HG03064 (cell line): ENCODE results near the gene TMEM151A.
A peak's percentile ranks its signal among the peaks of the same experiment; 100 is the strongest.
"Not testable (repeated sequence)": the region's sequence is repeated elsewhere in the genome, so short reads cannot be mapped to it uniquely, and the experiment has no call there.

Source experiments
- ATAC-seq: cut with Tn5 transposase; IDR thresholded peaks from one replicate; pipeline ENCODE4 v1.9.1; 2021; ENCODE audit warnings: low read depth; ENCODE audit not compliant: unreplicated experiment

The TMEM151A gene

GRCh38 chr11:66297610-66298009 lies 5.9 kb downstream of the TMEM151A start:
- no peak for ATAC-seq

- no peak for ATAC-seq
These were observed 7.5 kb downstream of the TMEM151A start for GRCh38 chr11:66299186-66299585.

GRCh38 chr11:66302656-66303055 lies 11.0 kb downstream of the TMEM151A start:
- ATAC-seq, result no peak

- no peak for ATAC-seq
These were observed 17.8 kb downstream of the TMEM151A start for GRCh38 chr11:66309475-66309874.

GRCh38 chr11:66310324-66310723 lies 18.6 kb downstream of the TMEM151A start:
- ATAC-seq, result no peak

GRCh38 chr11:66310803-66311440 lies 19.2 kb downstream of the TMEM151A start:
- not testable (repeated sequence) for ATAC-seq

- no peak for ATAC-seq
These were observed 19.8 kb downstream of the TMEM151A start for GRCh38 chr11:66311470-66311964.

GRCh38 chr11:66311965-66312548 lies 20.4 kb downstream of the TMEM151A start:
- ATAC-seq, result peak; percentile 81

GRCh38 chr11:66312549-66313320 lies 21.0 kb downstream of the TMEM151A start:
- peak; percentile 53 for ATAC-seq

GRCh38 chr11:66313321-66314185 lies 21.9 kb downstream of the TMEM151A start:
- no peak for ATAC-seq

GRCh38 chr11:66314186-66314501 lies 22.4 kb downstream of the TMEM151A start:
- no peak for ATAC-seq

GRCh38 chr11:66314561-66315497 lies 23.1 kb downstream of the TMEM151A start:
- no peak for ATAC-seq

- ATAC-seq, result no peak
These were observed 23.8 kb downstream of the TMEM151A start for GRCh38 chr11:66315498-66315885.

GRCh38 chr11:66315921-66316811 lies 24.5 kb downstream of the TMEM151A start:
- no peak for ATAC-seq

GRCh38 chr11:66316849-66317251 lies 25.2 kb downstream of the TMEM151A start, which contains the start of gene CD248:
Gene CD248 (minus strand): TSS chr11:66317044. CDS start chr11:66317027, 17 bp downstream.
- no peak for ATAC-seq

GRCh38 chr11:66317322-66317722 lies 25.6 kb downstream of the TMEM151A start:
- no peak for ATAC-seq

GRCh38 chr11:66317723-66318599 lies 26.3 kb downstream of the TMEM151A start:
- ATAC-seq, result no peak

GRCh38 chr11:66318600-66318970 lies 26.9 kb downstream of the TMEM151A start:
- ATAC-seq, result no peak
